ENCODE data around the gene ITIH2.
"Not testable (repeated sequence)": the region's sequence is repeated elsewhere in the genome, so short reads cannot be mapped to it uniquely, and the experiment has no call there.

ITIH2 gene

GRCh38 chr10:7696545-7696944 lies 6.6 kb upstream of the ITIH2 start:
- no peak for DNase-seq

DNA sequence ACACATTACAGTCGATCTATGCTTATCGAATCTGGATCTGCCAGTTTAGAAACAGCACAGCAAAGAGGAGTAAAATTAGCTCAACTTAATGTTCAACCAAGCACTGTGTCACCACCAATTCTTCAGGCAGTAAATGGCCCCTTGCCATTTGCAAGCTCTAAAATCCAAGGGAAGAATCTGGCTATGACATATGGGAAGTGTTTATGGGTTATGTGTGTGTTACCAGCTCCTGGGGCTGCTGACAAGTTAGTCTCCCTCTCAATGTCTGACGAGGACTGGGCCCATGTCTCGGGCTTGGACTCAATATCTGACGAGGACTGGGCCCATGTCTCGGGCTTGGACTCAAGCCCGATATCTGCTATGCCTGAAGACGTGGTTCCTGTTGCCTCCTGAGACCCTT lies 5.7 kb upstream of the ITIH2 start:
- no peak for DNase-seq

GRCh38 chr10:7700577-7701125 lies 2.5 kb upstream of the ITIH2 start:
- no peak for DNase-seq

DNA sequence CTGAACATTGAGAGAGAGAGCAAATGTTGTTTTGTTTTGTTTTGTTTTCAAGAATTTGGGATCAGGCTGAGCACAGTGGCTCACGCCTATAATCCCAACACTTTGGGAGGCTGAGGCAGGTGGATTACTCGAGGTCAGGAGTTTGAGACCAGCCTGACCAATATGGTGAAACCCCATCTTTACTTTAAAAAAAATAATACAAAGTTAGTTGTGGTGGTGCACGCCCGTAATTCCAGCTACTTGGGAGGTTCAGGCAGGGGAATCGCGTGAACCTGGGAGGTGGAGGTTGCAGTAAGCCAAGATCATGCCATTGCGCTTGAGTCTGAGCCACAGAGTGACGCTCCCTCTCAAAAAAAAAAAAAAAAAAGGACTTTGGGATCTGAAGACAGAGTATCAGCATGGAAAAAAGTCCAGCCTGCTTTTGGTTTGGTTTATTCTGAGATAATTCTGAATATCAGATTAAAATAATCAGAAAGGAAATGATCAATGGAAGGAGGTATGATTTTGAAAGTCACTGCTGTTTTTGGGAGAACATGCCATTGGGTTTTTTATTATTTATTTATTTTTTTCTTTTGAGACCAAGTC lies 1.9 kb upstream of the ITIH2 start:
- no peak for DNase-seq

DNA sequence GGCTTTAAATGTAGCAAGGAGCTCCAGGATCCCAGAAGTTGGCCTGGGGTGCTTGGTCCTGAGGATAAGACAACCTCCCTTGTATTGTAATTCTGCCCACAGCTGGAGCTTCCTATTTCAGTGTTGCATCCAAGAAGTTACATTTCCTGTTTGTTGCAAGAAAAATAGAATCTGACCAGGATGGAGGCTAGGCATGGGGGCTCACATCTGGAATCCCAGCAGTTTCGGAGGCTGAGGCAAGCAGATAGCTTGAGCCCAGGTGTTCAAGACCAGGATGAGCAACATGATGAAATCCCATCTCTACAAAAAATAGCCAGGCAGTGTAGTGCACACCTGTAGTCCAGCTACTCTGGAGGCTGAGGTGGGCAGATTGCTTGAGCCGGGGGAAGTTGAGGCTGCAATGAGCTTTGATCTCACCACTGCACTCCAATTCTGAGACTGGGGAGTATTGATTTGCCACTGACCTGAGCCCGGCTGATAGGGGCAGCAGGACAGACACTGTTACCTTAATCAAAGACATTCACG lies 766 bp upstream of the ITIH2 start:
- no peak for DNase-seq

- DNase-seq = no peak
Observed at GRCh38 chr10:7704071-7705016, 1.2 kb downstream of the ITIH2 start.

DNA sequence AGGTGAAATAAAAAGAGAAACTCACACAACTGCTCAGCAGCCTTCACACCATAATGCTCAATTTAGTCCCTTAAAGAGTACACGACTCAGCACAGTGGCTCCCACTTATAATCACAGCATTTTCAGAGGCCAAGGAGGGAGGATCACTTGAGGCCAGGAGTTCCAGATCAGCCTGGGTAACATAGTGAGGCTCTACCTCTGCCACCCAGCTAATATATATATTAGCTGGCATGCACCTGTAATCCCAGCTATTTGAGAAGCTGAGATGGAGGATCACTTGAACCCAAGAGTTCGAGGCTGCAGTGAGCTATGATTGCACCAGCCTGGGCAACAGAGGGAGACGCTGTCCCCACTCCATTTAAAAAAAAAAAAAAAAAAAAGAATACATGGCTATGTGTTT lies 2.2 kb downstream of the ITIH2 start:
- DNase-seq = no peak

GRCh38 chr10:7706534-7707073 lies 3.5 kb downstream of the ITIH2 start:
- no peak for DNase-seq

DNA sequence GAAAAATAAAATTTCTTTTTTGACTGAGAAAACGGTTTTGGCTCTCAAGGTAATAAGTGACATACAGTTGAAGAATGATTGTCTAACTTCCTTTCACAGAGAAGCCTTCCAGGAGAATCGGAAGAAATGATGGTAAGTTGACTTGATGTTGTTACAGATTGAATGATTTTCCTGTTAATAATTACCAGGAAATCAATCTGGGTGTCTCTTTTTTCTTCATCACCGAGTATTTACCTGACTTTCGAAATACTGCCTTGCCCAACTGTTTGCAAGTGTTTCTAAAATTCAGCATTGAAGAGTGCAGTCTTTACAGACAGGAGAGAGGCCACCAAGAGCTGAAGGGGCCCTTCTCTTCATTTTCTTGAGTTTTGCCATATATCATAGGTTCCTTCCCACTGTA lies 4.0 kb downstream of the ITIH2 start:
- DNase-seq = no peak

GRCh38 chr10:7707858-7708622 lies 4.9 kb downstream of the ITIH2 start:
- DNase-seq = no peak

- no peak for DNase-seq
Observed at GRCh38 chr10:7708832-7709231, 5.7 kb downstream of the ITIH2 start.

DNA sequence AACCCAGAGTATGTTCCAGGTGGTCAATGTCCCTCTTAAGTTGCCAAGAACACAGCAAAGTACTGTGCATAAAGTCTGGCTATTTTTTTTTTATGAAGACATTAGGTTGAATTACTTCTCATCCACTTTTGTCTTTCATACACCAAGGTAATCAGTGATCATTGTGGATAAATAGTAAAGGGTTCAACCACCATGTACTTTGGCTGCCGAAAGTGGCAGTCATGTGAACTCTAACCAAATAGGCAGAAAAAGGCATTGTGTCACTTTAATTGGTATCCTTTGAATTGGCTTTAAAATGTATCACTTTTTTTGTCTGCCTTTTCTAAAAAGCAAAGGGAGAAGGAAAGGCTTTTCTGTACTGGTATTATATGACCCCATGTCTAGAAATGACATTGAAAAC lies 7.3 kb downstream of the ITIH2 start:
- no peak for DNase-seq

- DNase-seq = not testable (repeated sequence)
Observed at GRCh38 chr10:7711075-7711474, 8.0 kb downstream of the ITIH2 start.

DNA sequence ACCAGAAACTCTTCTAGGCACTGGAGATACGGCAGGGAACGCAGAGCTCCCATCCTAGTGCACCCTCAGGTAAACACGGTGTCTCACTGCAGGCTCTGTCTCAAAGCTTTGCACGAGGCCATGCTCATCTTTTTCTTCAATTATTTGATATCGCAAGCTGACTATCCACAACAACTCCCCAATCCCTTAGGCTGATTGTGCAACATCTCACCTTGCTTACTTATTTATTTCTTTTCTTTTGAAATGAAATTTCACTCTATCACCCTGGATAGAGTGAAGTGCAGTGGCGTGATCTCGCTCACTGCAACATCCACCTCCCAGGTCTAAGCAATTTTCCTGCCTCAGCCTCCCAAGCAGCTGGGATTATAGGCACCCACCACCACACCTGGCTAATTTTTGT lies 12.4 kb downstream of the ITIH2 start:
- no peak for DNase-seq

DNA sequence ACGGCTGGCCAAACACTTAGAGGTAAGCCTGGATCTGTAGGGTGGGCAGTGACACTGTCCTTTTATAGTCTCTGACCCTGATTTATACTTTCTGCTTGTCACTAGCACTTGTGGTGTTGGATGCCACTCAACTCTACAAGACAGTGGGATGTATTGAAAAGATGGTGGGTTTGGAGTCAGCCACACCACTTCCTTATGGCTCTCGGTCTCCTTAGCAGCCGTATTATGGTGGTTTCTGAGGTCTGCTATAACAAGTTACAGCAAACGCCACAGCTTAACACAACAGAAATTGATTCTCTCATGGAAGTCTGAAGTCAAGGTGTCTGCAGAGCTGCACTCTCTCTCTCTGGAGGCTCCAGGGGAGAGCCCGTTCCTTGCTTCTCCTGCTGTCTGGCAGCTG lies 14.7 kb downstream of the ITIH2 start:
- DNase-seq = no peak

- no peak for DNase-seq
Observed at GRCh38 chr10:7718685-7719084, 15.6 kb downstream of the ITIH2 start.

DNA sequence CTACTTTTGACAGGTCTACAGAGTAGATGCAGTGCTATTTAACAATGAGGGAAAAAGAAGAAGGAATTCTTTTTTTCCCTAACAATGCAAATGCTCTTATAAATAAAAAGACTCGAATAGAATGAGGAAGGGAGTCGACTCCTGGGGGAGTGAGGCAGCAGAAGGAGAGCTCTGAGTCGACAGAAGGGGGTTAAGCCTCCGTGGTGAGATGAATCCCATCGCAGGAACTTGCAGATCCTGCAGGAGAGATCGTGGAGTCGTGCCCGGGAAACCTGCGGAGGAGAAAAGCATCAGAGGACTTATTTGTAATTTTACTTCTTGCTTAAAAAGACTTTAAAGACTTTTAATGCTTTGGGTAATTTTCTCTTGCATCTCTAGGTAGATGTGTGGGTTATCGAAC lies 17.4 kb downstream of the ITIH2 start:
- no peak for DNase-seq

DNA sequence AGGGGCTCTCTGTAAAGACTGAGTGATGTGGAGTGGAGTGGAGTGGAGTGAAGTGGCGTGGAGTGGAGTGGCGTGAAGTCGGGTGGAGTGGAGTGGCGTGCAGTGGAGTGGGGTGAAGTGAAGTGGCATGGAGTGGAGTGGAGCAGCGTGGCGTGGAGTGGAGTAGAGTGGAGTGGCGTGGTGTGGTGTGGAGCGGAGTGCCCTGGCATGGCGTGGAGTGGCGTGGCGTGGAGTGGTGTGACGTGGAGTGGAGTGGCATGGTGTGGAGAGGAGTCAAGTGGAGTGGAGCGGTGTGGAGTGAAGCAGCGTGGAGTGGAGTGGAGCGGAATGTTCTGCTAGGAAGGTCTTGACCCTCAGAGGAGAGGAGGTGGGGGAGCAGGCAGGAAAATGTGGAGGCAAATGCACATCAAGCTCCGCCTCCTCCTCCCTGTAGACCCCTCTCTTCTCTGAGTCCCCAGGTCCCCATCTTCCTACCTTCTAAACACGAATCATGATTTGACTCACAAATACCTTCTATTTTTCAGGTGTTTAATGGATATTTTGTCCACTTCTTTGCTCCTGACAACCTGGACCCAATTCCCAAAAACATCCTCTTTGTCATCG lies 19.9 kb downstream of the ITIH2 start:
- DNase-seq = no peak

DNA sequence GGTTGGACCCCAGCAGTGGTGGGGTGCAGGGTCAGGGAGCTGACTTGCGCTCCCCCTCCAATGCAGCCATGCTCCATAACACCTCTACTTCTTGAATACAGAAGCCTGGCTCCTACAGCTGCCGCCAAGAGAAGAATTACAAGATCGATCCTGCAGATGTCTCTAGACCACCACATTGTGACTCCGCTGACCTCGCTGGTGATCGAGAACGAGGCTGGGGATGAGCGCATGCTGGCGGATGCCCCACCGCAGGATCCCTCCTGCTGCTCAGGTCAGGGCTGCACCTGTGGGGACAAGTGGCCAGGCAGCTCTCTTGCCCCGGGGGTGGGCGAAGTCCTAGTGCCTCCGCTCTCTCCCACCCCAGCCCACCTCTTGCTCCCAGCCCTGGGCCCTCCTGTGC lies 31.7 kb downstream of the ITIH2 start:
- DNase-seq = no peak

GRCh38 chr10:7738536-7739407 lies 35.7 kb downstream of the ITIH2 start:
- no peak for DNase-seq

DNA sequence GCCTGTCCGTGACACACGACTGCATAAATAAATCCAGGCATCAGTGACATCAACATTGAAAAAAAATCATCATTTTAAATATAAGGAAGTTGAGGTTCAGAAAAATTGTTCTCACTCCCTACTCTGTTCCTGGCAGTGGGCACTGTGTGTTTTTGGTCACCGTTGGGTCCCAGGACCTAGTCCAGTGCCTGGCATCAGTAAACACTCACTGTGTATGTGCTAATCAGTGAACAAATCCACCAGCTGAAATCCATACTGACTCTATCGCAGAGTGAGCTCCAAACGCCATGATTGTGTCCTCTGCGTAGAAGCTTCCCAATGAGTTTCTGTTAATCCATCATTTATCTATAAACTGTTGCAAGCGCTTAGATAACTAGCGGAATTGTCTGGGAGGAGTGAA lies 41.2 kb downstream of the ITIH2 start:
- DNase-seq = no peak

Measured in NCI-H2029 treated with DMSO at 0.1 percent for 48 hours (cell line).